Left ventricle myocardium superior (tissue), 1 donor: ENCODE data around the gene CMTM7. TPM values are rescaled to one million over a fixed set of nuclear protein-coding genes. Genes with fewer than 3 reads are reported as not detected.

Source experiments
- ATAC-seq: fragments of 200-7000 bp; cut with Tn5 transposase; one replicate; pipeline ENCODE4 v1.9.1; 2020; ENCODE audit warnings: mild to moderate bottlenecking, moderate library complexity
- DNase-seq: peaks from one replicate; pipeline ENCODE4 v3.0.0-alpha.2; 2020
- intact Hi-C: fragments of 100-400 bp; cut with micrococcal nuclease; formaldehyde crosslinking; loops from one replicate; pipeline ENCODE4 v1.11.0; 2022
- total RNA-seq: library from RNA; stranded (reverse); fragmentation: NEBNext Ultra II Directional; extraction: Animal tissue kit (Norgen Biotek cat#: 25700); gene quantifications from one replicate; pipeline ENCODE4 v1.2.1, GENCODE V29; 2021
- donor health status: DM: no; HTN: yes; CAD: no; lungs with severe emphysema.

The CMTM7 gene
- total RNA-seq, 1 donor from 2014 or later: 4.4 TPM

DNA sequence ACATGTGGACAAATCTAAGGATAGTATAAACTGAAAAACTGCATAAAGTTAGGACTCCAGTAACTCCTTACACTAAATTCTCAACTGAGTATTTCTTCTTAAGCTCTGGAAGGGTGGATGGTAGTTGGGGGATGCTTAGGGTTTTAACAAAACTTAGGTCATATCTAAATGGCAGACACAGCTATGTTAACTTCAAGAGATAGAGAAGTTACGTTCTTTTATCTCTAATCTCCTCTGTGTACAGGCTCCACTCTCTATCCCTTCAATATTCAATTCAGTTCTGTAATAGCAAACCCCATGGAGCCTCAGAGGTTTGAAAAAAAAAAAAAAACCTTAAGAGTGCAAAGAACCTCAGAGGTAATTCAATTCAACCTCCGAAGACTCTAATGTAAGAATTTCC lies 107.9 kb downstream of the CMTM7 start:
- no peak for ATAC-seq
- intact Hi-C loops: no loop called here
- no peak for DNase-seq

DNA sequence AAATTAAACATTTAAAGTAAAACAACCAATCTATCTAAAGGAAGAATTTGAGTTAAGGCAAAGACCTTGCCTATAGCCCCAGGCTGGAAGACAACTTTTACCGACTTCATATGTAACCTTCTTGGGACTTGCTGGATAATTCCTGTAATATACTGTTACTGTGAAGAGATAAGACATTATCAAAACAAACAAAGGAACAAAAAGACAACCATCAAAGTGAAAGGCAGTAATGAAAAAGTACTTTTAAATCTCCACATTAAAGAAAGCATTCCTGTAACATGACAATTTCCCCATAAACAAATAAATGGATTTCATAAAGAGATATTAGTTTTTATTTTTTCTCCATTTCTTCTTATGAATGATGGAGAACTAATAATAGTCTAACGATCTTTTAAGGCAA lies 108.6 kb downstream of the CMTM7 start:
- no peak for ATAC-seq
- intact Hi-C loops: no loop called here

DNA sequence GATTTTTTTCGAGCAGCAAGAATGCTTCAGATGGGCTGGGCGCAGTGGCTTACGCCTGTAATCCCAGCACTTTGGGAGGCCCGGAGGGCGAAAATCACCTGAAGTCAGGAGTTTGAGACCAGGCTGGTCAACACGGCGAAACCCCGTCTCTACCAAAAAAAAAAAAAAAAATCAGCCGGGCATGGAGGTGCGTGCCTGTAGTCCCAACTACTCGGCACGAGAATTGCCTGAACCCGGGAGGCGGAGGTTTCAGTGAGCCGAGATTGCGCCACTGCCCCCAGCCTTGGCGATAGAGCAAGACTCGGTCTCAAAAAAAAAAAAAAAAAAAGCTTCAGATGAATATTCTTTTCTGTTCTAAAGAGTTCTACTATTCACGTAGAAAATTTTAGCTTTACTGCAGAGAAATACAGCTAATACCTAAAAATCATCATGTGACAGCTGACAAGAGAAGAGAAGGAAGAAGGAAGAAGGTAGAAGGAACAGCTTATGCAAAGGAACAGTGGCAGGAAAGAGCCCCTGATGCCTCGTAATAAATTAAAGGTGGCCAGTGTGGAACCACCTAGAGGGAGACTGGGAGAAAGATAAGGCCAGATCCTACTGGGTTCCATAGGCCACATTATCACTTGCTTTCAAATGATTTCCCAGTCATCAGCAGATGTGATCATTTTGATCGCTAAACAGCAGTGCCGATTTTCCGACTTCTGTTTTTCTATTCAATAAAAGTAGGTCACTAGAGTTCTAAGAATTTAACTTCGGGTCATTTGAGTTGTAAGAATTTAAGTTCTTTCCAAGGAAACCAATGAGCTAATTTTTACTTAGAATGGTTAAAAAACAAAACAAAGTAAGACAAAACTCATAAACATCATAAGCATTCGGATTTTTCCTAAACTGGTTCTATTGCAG lies 109.5 kb downstream of the CMTM7 start:
- ATAC-seq: no peak
- intact Hi-C loops: no loop called here
- DNase-seq: peak; percentile 39

More for the DNA sequence above, 108.6 kb downstream of the CMTM7 start:
- no peak for DNase-seq

DNA sequence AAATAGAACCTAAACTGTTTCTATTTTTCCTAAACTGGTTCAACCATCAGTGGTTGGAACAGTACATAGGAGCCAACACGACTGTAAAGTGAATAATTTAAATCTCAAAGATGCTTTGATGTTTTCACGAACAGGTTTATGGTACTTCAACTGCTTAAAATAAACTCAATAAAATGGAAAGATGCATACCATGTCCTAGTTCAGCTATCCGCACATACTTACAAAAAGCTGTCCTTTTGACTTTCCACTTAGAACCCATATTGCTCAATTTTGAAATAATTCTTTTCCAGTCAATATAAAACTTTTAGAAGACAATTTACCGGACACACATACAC lies 110.1 kb downstream of the CMTM7 start:
- intact Hi-C loops: no loop called here
- ATAC-seq: no peak

DNA sequence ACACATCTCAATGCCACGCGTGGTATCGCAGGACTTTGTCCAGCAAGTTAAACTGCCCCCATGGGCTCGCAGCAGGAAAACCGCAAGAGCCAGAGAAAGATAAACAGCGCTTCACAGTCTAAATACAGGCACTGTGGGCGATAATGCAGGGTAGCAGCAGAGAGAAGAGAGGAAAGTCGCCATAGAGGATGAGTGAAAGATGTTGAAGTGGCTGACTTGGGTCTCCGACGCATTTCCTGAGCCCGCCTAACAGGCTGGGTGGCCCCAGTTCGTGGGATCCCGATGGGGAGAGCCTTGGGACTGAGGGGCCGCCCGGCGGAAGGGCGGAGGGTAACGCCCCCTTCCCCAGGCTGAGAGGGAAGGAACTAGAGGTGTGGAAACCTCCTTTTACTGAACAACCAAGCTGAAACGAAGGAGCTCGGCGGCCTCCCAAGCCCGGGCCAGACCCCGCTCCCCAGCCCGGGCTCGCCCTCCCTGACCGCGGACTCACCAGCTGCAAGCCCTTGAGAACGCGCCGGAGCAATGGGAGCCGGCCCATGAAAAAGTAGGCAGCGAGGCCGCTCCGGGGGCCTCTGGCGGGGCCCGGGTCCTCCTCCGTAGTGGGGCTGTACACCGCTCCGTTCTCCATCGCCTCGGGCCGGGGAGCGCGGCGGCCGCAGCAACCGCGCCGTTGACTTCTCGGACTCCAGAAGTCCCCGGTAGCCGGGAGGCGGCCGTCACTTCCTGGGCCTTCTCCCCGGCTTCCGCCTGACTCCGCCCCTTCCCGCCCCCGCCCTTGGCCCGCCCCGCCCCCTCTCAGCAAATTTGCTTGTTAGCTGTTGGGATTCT lies 110.7 kb downstream of the CMTM7 start, which contains the start of gene CMTM6:
CMTM6 (minus strand) TSS at position 735 of the 828 bp plus-strand sequence; CDS start at position 628, 107 bp downstream.
- peak; percentile 91 for DNase-seq
- peak; percentile 97 for ATAC-seq
- intact Hi-C loops: no loop called here

More for the DNA sequence above, 110.1 kb downstream of the CMTM7 start:
- no peak for DNase-seq

DNA sequence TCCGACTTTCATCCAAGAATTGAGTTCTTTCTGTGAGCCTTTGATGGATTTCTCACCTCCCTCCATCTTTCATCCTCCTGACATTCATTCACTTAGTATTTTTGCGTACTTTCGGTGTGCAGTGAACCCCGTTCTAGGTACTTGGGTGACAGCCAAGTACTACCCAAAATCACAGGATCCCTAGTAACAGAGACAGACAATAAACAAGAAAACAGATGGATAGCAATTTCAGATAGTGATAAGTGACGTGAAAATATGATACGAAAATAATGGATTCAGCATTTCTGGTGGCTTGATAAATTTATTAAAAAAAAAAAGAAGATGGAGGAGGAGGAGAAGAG lies 111.3 kb downstream of the CMTM7 start:
- DNase-seq (no peak), ATAC-seq (no peak)
- intact Hi-C loops: no loop called here

Other genes with a start within 250 kb of the CMTM7 start
- 3.8 TPM for gene CMTM8, start 153.2 kb upstream of the CMTM7 start, total RNA-seq
- 10.9 TPM for gene CMTM6, start 111.0 kb downstream of the CMTM7 start, total RNA-seq
- 53.5 TPM for gene DYNC1LI1, start 179.0 kb downstream of the CMTM7 start, total RNA-seq